Measurements from ENCODE around the gene ELP4.

DNA sequence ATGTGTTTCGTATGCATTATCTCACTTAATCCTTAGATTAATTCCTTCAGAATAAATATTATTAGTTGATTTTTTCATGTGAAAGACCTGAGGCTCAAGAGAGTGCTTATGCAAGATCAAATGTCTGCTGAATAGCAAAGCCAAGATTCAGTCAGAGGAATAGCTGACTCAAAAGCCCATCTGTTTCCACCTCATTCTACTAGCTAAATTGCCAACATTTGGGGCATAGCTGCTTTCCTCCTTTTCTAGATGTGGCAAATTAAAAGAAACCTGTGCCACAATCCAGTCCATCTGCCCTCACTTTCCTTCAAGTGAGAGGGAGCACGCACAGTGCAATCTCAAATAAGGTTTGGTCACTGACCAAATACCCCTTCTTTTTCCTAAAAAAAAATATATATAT lies 180.5 kb downstream of the ELP4 start:
- TF ChIP-seq, protein P1, sequence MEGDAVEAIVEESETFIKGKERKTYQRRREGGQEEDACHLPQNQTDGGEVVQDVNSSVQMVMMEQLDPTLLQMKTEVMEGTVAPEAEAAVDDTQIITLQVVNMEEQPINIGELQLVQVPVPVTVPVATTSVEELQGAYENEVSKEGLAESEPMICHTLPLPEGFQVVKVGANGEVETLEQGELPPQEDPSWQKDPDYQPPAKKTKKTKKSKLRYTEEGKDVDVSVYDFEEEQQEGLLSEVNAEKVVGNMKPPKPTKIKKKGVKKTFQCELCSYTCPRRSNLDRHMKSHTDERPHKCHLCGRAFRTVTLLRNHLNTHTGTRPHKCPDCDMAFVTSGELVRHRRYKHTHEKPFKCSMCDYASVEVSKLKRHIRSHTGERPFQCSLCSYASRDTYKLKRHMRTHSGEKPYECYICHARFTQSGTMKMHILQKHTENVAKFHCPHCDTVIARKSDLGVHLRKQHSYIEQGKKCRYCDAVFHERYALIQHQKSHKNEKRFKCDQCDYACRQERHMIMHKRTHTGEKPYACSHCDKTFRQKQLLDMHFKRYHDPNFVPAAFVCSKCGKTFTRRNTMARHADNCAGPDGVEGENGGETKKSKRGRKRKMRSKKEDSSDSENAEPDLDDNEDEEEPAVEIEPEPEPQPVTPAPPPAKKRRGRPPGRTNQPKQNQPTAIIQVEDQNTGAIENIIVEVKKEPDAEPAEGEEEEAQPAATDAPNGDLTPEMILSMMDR (IDR thresholded peaks at IDR 0.05 in 4 of 5, conservative IDR thresholded peaks at IDR 0.05 in 1 of 5) = no peak
- TF ChIP-seq POLR2A (IDR thresholded peaks at IDR 0.05) = no peak
